K562 (cell line): ENCODE measurements around the gene PIGX. TPM values are rescaled to one million over a fixed set of nuclear protein-coding genes. Genes with fewer than 3 reads are reported as not detected.
A peak's percentile ranks its signal among the peaks of the same experiment; 100 is the strongest.

Source experiments
- CCNT2 ChIP-seq: IDR thresholded peaks from 2 replicates; pipeline ENCODE4 v1.6.1; 2011; ENCODE audit warnings: borderline replicate concordance, low read depth, mild to moderate bottlenecking, moderate library complexity, mixed read lengths, low read length; ENCODE audit not compliant: insufficient read length; ENCODE audit errors: extremely low read depth
- E2F6 ChIP-seq, 2 experiments: IDR thresholded peaks; 2 replicates each; pipeline ENCODE4 v1.6.1; 2011; ENCODE audit warnings: borderline replicate concordance in 1 of 2, control low read depth in 1 of 2, low read depth in 1 of 2, low read length in 1 of 2, mild to moderate bottlenecking in 1 of 2, mixed read lengths in 1 of 2, moderate library complexity in 1 of 2; ENCODE audit not compliant: insufficient read depth in 1 of 2, insufficient read length in 1 of 2, poor library complexity in 1 of 2, severe bottlenecking in 1 of 2; ENCODE audit errors: extremely low read depth in 1 of 2
- ERF ChIP-seq: fragments of 450-650 bp; formaldehyde crosslinking; IDR thresholded peaks from 2 replicates; pipeline ENCODE4 v1.4.0; 2020; ENCODE audit warnings: mild to moderate bottlenecking, mixed read lengths
- ETV1 ChIP-seq: fragments of 450-650 bp; conservative IDR thresholded peaks from 2 replicates; pipeline ENCODE4 v1.6.1; 2016; ENCODE audit warnings: missing genetic modification characterization, control low read depth, low read depth, missing compliant biosample characterization
- GATAD2B ChIP-seq: fragments of 450-650 bp; IDR thresholded peaks from 2 replicates; pipeline ENCODE4 v1.6.1; 2017; ENCODE audit warnings: mild to moderate bottlenecking, borderline replicate concordance
- HINFP ChIP-seq: fragments of 450-650 bp; conservative IDR thresholded peaks from 2 replicates; pipeline ENCODE4 v1.6.1; 2016; ENCODE audit warnings: missing genetic modification characterization, low read depth, mild to moderate bottlenecking, control low read depth, missing compliant biosample characterization
- HNRNPK ChIP-seq: fragments of 200-400 bp; formaldehyde crosslinking; IDR thresholded peaks from one replicate; pipeline ENCODE4 v1.6.1; 2018; ENCODE audit warnings: mild to moderate bottlenecking, low read depth, low read length; ENCODE audit not compliant: poor library complexity, severe bottlenecking
- JUN ChIP-seq, 2 experiments: sonication (generic) in 1 of 2; formaldehyde crosslinking in 1 of 2; IDR thresholded peaks; 2 replicates each; pipeline versions ENCODE4 v1.6.1 to v1.8.0; 2012 to 2022; ENCODE audit warnings: borderline replicate concordance in 2 of 2, mild to moderate bottlenecking in 2 of 2, improper control_type of control experiment in 1 of 2, low read depth in 1 of 2, low read length in 1 of 2, missing genetic modification reagents in 1 of 2
- MBD1 ChIP-seq: fragments of 250-450 bp; sonication (Bioruptor Pico); IDR thresholded peaks from 2 replicates; pipeline ENCODE4 v1.8.0; 2022; ENCODE audit warnings: inconsistent platforms
- MYC ChIP-seq, 2 experiments: fragments of 250-450 bp in 1 of 2; sonication (Bioruptor Pico) in 1 of 2; IDR thresholded peaks; 2 replicates each; pipeline versions ENCODE4 v1.5.1 to v1.6.1; 2012 to 2021; ENCODE audit warnings: low read depth in 2 of 2, borderline replicate concordance in 1 of 2, improper control_type of control experiment in 1 of 2, low read length in 1 of 2, mild to moderate bottlenecking in 1 of 2, moderate library complexity in 1 of 2
- PHF8 ChIP-seq: fragments of 200-600 bp; sonication (generic); IDR thresholded peaks from 2 replicates; pipeline ENCODE4 v1.6.1; 2012; ENCODE audit warnings: mixed run types, mild to moderate bottlenecking, inconsistent platforms, low read length, moderate library complexity, borderline replicate concordance
- POLR2AphosphoS5 ChIP-seq: IDR thresholded peaks from 2 replicates; pipeline ENCODE4 v1.6.1; 2011; ENCODE audit warnings: mild to moderate bottlenecking, low read depth, low read length, moderate library complexity; ENCODE audit not compliant: control insufficient read depth, insufficient read depth
- SAFB ChIP-seq: fragments of 200-400 bp; formaldehyde crosslinking; IDR thresholded peaks from 2 replicates; pipeline ENCODE4 v1.6.1; 2017; ENCODE audit warnings: low read depth, low read length, borderline replicate concordance
- SIX5 ChIP-seq, 2 experiments: IDR thresholded peaks; 2 replicates each; pipeline ENCODE4 v1.6.1; 2011; ENCODE audit warnings: low read length in 2 of 2, borderline replicate concordance in 1 of 2, low read depth in 1 of 2, mild to moderate bottlenecking in 1 of 2, moderate library complexity in 1 of 2; ENCODE audit not compliant: insufficient read depth in 1 of 2
- SREBF1 ChIP-seq: fragments of 150-350 bp; IDR thresholded peaks from 2 replicates; pipeline ENCODE4 v1.6.1; 2014; ENCODE audit warnings: antibody characterized with exemption, low read depth, low read length, borderline replicate concordance
- ZNF121 ChIP-seq: sonication (generic); formaldehyde crosslinking; conservative IDR thresholded peaks from 2 replicates; pipeline ENCODE4 v1.8.0; 2022; ENCODE audit warnings: missing genetic modification reagents
- polyA plus RNA-seq, 8 experiments: library from polyadenylated mRNA; depleted of rRNA in 4 of 8; stranded (reverse) in 5 of 8; unstranded in 3 of 8; fragments of >200 nt; fragmentation: Nextera tagmentation in 2 of 8; fragmentation: Illumina TruSeq in 1 of 8; extraction: Ambion mirVana in 2 of 8; extraction: Trizol in 1 of 8; gene quantifications; 2 replicates each; pipeline versions ENCODE4 v1.2.1 to v1.2.3, GENCODE V29; 2011 to 2014; ENCODE audit warnings: inconsistent platforms in 1 of 8, missing spikeins in 1 of 8
- total RNA-seq, 7 experiments: library from RNA; depleted of rRNA in 6 of 7; stranded (reverse); fragments of >200 nt in 6 of 7; fragmentation: Illumina TruSeq in 2 of 7; extraction: Trizol in 2 of 7; gene quantifications; 2 replicates each; pipeline versions ENCODE4 v1.2.1 to v1.2.3, GENCODE V29; 2011 to 2021; ENCODE audit warnings: low replicate concordance in 1 of 7

The PIGX gene
- total and polyA plus RNA-seq, 9 of the 15 experiments (the other 6 are each of a cell fraction or from before 2014, with no cell fraction given): 3.7 to 36.3 (median 26.9) TPM

GRCh38 chr3:196711838-196712513 lies at the start of gene PIGX, which contains the start of gene CEP19 (continued):
- peak; percentile 74 for TF ChIP-seq CCNT2
- TF ChIP-seq MYC (IDR thresholded peaks at IDR 0.05; ENCODE audit: low read depth, low read length): peak; percentile 85
- no peak for TF ChIP-seq MYC (CRISPR knock-in tag; IDR thresholded peaks at IDR 0.05; ENCODE audit: borderline replicate concordance, low read depth)
- TF ChIP-seq MBD1 (CRISPR knock-in tag): no peak
- TF ChIP-seq E2F6 (IDR thresholded peaks at IDR 0.05; ENCODE audit: borderline replicate concordance in 1 of 2, extremely low read depth in 1 of 2, insufficient read depth in 1 of 2, insufficient read length in 1 of 2, low read depth in 1 of 2, low read length in 1 of 2, poor library complexity in 1 of 2, severe bottlenecking in 1 of 2): peak; percentile 40 to 68
- TF ChIP-seq ZNF121 (CRISPR knock-in tag): no peak
- peak; percentile 98 for TF ChIP-seq GATAD2B
- TF ChIP-seq PHF8: peak; percentile 84
- TF ChIP-seq ETV1: no peak
- TF ChIP-seq HNRNPK: peak; percentile 80
- peak; percentile 94 for TF ChIP-seq SAFB
- no peak for TF ChIP-seq SREBF1
- 0 out of 2 replicates have a peak, but pooled peaks have one; percentile 35 for TF ChIP-seq ERF (CRISPR knock-in tag)
- no peak for TF ChIP-seq HINFP (tag)
- TF ChIP-seq JUN (IDR thresholded peaks at IDR 0.05; ENCODE audit: borderline replicate concordance, low read depth, low read length): no peak
- 0 out of 2 replicates have a peak, but pooled peaks have one; percentile 55 for TF ChIP-seq JUN (CRISPR knock-in tag; IDR thresholded peaks at IDR 0.05; ENCODE audit: borderline replicate concordance)
- TF ChIP-seq POLR2AphosphoS5: 0 out of 2 replicates have a peak, but pooled peaks have one; percentile 37
- TF ChIP-seq SIX5 (IDR thresholded peaks at IDR 0.05; ENCODE audit: borderline replicate concordance in 1 of 2, insufficient read depth in 1 of 2, low read depth in 1 of 2, low read length in 2 of 2): no peak
